ENCODE results near the gene APBB2. TPM values are rescaled to one million over a fixed set of nuclear protein-coding genes. Genes with fewer than 3 reads are reported as not detected.

Gene APBB2
- total RNA-seq, 2 donors from 2014 or later = 37.3 to 75.3 TPM

- no peak for TF ChIP-seq CTCF (IDR thresholded peaks at IDR 0.05)
Observed at GRCh38 chr4:40986375-40986774, 228.0 kb downstream of the APBB2 start.

DNA sequence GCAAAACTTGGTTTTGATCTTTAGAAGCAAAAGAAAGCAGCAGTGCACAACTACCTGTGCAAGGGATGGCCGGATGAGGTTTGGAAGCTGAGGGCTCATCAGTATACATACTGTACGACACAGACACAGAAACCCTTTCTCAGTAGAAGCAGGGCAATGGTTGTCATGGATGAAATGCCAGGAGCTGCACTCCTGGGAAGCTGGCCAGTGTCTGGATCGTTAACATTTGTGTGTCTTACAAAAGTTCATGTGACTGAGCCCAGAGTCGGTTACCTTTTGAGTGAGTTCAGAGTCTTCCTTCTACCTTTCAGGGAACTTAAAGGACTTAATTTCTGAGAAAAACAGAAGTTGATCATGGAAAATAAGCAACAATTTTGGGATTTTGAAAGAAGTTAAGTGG, 230.3 kb downstream of the APBB2 start:
- Histone ChIP-seq H3K27ac (peak overlapping the region in 1 of 2 donors; percentile 2), H3K9me3 (no peaks in the 10 kb centered on the region), H3K4me3 (no peak overlapping the region), H3K27me3 (no peaks in the 10 kb centered on the region), H3K4me1 (peaks cover 0 to 8% of the 10 kb centered on the region in 2 donors), H3K36me3 (no peaks in the 10 kb centered on the region)
- TF ChIP-seq CTCF (IDR thresholded peaks at IDR 0.05) = no peak
- no peak for DNase-seq (ENCODE audit: low spot score)

More at GRCh38 chr4:40986375-40986774, 228.0 kb downstream of the APBB2 start:
- Histone ChIP-seq H3K9me3 (no peaks in the 10 kb centered on the region), H3K27me3 (no peaks in the 10 kb centered on the region), H3K36me3 (no peaks in the 10 kb centered on the region), H3K4me3 (no peak overlapping the region), H3K4me1 (peaks cover 0 to 8% of the 10 kb centered on the region in 2 donors), H3K27ac (no peak overlapping the region)
- no peak for DNase-seq (ENCODE audit: low spot score)

- Histone ChIP-seq H3K4me3 (no peak overlapping the region), H3K27ac (no peak overlapping the region), H3K27me3 (no peaks in the 10 kb centered on the region), H3K36me3 (no peaks in the 10 kb centered on the region), H3K9me3 (no peaks in the 10 kb centered on the region), H3K4me1 (peaks cover 0 to 8% of the 10 kb centered on the region in 2 donors)
- TF ChIP-seq CTCF (IDR thresholded peaks at IDR 0.05) = peak in 1 of 2 donors; percentile 51
- DNase-seq (ENCODE audit: low spot score) = no peak
Observed at GRCh38 chr4:40980318-40980883, 233.9 kb downstream of the APBB2 start.

DNA sequence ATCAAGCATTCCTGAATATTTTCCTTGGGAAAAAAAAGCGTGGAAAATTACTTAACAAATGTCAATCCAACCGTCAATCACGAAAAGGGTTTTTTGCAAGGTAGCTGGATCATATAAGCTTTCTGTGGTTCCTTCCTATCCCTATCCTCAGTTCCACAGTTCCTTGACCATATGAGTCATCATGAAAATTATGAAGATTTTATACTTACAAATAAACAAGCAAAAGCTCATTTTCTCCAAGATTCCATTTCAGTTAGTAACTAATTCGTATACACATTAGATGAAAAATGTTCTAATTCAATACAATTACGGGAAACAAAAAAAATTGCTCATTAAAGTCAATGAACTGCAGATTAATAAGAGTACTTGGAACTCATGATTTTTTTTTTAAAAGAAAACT, 235.8 kb downstream of the APBB2 start:
- Histone ChIP-seq H3K36me3 (no peaks in the 10 kb centered on the region), H3K27me3 (no peaks in the 10 kb centered on the region)
- DNase-seq (ENCODE audit: low spot score) = no peak

DNA sequence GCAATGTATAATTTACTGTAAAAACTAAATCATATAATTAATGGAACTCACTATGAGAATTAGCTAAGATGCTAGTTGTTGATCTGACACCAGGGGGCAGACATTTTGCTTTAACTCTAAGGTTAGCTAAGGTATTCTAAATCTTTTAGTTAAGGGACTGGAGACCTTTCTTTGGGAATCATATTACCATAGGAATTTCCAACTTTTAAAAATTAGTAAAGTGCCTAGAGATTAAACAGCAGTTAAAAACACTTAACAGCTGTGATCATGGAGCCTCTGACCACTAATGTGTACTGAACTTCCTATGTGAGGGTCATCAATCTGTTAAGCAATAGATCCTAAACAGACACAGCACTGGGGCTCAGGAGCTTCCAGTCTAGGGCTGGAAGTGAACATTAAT, 238.0 kb downstream of the APBB2 start:
- DNase-seq (ENCODE audit: low spot score) = no peak

More for the DNA sequence above, 235.8 kb downstream of the APBB2 start:
- Histone ChIP-seq H3K9me3 (no peaks in the 10 kb centered on the region), H3K4me1 (no peaks in the 10 kb centered on the region), H3K27ac (no peak overlapping the region), H3K4me3 (no peak overlapping the region)
- no peak for TF ChIP-seq CTCF (IDR thresholded peaks at IDR 0.05)

More for the DNA sequence above, 238.0 kb downstream of the APBB2 start:
- TF ChIP-seq CTCF (IDR thresholded peaks at IDR 0.05) = peak; percentile 59 to 79
- Histone ChIP-seq H3K4me3 (no peak overlapping the region), H3K4me1 (no peaks in the 10 kb centered on the region), H3K27ac (no peak overlapping the region), H3K27me3 (no peaks in the 10 kb centered on the region), H3K36me3 (no peaks in the 10 kb centered on the region), H3K9me3 (no peaks in the 10 kb centered on the region)

All from right atrium auricular region (tissue), 2 donors.